Astrocyte of the spinal cord (primary cell): ENCODE data around the gene ZKSCAN1.

Experiments
- DNase-seq: peaks from one replicate; pipeline ENCODE4 v3.0.0; 2011; ENCODE audit warnings: low read depth, low spot score
- H3K4me3 ChIP-seq: 2 replicates; pipeline ENCODE4 v1.5.1; 2011; ENCODE audit warnings: low read depth, mild to moderate bottlenecking, low read length, moderate library complexity
- in situ Hi-C: cut with HindIII; loops from 2 replicates; pipeline ENCODE4 v1.10.0; 2017; ENCODE audit warnings: low sequenced_read_pairs
- TF ChIP-seq, protein P1 (sequence below): IDR thresholded peaks from 2 replicates; pipeline ENCODE4 v1.5.1; 2012; ENCODE audit warnings: low read depth, mild to moderate bottlenecking, low read length, inconsistent platforms

Gene ZKSCAN1

DNA sequence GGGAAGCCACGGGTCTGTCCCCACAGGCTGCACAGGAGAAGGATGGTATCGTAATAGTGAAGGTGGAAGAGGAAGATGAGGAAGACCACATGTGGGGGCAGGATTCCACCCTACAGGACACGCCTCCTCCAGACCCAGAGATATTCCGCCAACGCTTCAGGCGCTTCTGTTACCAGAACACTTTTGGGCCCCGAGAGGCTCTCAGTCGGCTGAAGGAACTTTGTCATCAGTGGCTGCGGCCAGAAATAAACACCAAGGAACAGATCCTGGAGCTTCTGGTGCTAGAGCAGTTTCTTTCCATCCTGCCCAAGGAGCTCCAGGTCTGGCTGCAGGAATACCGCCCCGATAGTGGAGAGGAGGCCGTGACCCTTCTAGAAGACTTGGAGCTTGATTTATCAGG, 8.1 kb downstream of the ZKSCAN1 start:
- in situ Hi-C loops: no loop called here
- TF ChIP-seq, protein P1, sequence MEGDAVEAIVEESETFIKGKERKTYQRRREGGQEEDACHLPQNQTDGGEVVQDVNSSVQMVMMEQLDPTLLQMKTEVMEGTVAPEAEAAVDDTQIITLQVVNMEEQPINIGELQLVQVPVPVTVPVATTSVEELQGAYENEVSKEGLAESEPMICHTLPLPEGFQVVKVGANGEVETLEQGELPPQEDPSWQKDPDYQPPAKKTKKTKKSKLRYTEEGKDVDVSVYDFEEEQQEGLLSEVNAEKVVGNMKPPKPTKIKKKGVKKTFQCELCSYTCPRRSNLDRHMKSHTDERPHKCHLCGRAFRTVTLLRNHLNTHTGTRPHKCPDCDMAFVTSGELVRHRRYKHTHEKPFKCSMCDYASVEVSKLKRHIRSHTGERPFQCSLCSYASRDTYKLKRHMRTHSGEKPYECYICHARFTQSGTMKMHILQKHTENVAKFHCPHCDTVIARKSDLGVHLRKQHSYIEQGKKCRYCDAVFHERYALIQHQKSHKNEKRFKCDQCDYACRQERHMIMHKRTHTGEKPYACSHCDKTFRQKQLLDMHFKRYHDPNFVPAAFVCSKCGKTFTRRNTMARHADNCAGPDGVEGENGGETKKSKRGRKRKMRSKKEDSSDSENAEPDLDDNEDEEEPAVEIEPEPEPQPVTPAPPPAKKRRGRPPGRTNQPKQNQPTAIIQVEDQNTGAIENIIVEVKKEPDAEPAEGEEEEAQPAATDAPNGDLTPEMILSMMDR: no peak
- H3K4me3 ChIP-seq: no peak overlapping the region
- no peak for DNase-seq

DNA sequence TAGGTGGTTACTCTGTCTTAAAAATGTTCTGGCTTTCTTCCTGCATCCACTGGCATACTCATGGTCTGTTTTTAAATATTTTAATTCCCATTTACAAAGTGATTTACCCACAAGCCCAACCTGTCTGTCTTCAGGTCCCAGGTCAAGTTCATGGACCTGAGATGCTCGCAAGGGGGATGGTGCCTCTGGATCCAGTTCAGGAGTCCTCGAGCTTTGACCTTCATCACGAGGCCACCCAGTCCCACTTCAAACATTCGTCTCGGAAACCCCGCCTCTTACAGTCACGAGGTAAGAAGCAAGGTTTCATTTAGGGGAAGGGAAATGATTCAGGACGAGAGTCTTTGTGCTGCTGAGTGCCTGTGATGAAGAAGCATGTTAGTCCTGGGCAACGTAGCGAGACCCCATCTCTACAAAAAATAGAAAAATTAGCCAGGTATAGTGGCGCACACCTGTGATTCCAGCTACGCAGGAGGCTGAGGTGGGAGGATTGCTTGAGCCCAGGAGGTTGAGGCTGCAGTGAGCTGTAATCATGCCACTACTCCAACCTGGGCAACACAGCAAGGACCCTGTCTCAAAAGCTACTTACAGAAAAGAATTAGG, 8.7 kb downstream of the ZKSCAN1 start:
- no peak for DNase-seq
- TF ChIP-seq, protein P1: no peak
- in situ Hi-C loops: no loop called here
- no peak overlapping the region for H3K4me3 ChIP-seq

DNA sequence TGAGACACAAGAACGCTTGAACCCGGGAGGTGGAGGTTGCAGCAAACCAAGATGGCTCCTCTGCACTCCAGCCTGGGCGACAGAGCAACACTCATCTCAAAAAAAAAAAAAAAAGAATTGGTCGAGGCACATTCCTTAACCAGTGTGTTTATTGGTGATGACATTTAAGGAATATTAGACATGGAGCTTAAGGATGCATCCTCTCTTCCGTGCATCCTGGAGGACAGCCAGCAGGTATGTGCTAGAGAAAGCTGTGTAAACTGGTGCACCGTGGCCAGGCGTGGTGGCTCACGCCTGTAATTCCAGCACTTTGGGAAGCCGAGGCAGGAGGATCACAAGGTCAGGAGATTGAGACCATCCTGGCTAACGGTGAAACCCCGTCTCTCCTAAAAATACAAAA, 11.8 kb downstream of the ZKSCAN1 start:
- TF ChIP-seq, protein P1: no peak
- DNase-seq: no peak
- in situ Hi-C loops: no loop called here
- H3K4me3 ChIP-seq: no peak overlapping the region

DNA sequence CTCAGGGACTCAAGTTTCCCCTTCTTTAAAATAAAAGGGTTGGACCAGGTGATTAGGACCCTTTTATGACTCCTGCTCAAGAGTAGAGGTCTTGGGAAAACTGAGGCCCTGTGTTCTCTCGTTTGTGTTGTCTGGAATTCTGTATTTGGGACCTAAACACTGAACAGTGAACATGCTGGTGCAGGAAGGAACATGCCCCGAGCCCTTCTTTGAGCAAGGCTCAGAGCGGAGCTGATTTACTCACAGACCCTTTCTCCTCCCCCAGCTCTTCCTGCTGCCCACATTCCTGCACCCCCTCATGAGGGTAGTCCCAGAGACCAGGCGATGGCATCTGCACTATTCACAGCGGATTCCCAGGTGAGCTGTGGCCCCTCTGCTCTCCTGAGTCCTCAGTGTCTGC, 14.2 kb downstream of the ZKSCAN1 start:
- no peak overlapping the region for H3K4me3 ChIP-seq
- TF ChIP-seq, protein P1: no peak
- DNase-seq: no peak
- in situ Hi-C loops: no loop called here

DNA sequence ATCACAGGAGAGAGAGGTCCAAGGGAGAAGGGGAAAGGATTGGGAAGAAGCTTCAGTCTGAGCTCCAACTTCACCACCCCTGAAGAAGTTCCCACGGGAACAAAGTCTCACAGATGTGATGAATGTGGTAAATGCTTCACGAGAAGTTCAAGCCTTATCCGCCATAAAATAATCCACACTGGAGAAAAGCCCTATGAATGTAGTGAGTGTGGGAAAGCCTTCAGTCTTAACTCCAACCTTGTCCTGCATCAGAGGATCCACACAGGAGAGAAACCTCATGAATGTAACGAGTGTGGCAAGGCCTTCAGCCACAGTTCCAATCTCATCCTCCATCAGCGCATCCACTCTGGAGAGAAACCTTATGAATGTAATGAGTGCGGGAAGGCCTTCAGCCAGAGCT, 18.1 kb downstream of the ZKSCAN1 start:
- TF ChIP-seq, protein P1: no peak
- no peak overlapping the region for H3K4me3 ChIP-seq
- in situ Hi-C loops: no loop called here
- DNase-seq: no peak

DNA sequence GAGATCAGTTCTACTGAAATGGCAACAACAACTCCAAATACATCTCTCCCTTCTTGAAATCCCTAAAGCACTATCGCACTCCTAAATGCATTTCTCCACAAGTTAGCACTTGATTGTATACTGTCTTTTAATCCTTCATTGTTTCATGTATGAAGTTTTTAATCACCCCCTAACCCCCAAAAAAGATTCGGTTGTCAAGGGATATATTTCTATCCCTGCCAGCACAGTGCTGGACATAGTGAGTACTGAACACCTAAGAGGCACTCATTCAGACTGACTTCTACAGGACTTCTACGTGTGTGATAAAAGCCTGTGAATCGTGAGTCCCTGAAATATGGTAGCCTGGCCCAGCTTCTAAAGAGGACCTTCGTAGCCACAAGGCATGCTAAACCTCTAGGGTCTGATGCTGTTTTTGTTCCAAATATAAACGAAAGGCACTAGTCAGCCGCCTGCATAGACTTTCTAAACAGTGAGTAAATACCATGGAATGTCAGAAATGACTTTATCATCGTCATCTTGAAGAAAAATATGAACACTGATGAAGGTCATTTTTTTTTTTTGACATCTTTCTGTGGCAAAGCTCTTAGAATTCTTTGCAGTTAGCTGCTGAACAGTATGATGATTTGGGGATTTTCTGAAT, 19.6 kb downstream of the ZKSCAN1 start:
- TF ChIP-seq, protein P1: no peak
- H3K4me3 ChIP-seq: no peak overlapping the region
- in situ Hi-C loops: no loop called here
- DNase-seq: peak; percentile 93
